Kidney (tissue), 14 donors: ENCODE data around the gene CMIP. TPM values are rescaled to one million over a fixed set of nuclear protein-coding genes. Genes with fewer than 3 reads are reported as not detected.
A peak's percentile ranks its signal among the peaks of the same experiment; 100 is the strongest.

Experiments
- DNase-seq, 5 donors: peaks; one replicate each; pipeline ENCODE4 v3.0.0-alpha.2; 2013 to 2020
- FAIRE-seq: peaks from 2 replicates; lab custom pipeline; 2012; peaks lifted over from hg19 to GRCh38; lab: Jason Lieb, UNC
- H3K27ac ChIP-seq, 2 donors: one replicate each; pipeline ENCODE4 v1.7.0; 2013; ENCODE audit warnings: low read depth in 2 of 2, low read length in 2 of 2, inconsistent platforms in 1 of 2
- H3K27me3 ChIP-seq: one replicate; pipeline ENCODE4 v1.7.1; 2013; ENCODE audit warnings: low read length, inconsistent platforms; ENCODE audit not compliant: control insufficient read depth, insufficient read depth
- H3K36me3 ChIP-seq, 3 donors: one replicate each; pipeline versions ENCODE4 v1.7.0 to v1.7.1; 2013; ENCODE audit warnings: low read length in 3 of 3, control low read depth in 1 of 3, inconsistent platforms in 1 of 3; ENCODE audit not compliant: insufficient read depth in 3 of 3, control insufficient read depth in 2 of 3
- H3K4me1 ChIP-seq, 3 donors: one replicate each; pipeline versions ENCODE4 v1.7.0 to v1.7.1; 2013; ENCODE audit warnings: low read length in 3 of 3, inconsistent platforms in 1 of 3, low read depth in 1 of 3; ENCODE audit not compliant: control insufficient read depth in 2 of 3, insufficient read depth in 2 of 3
- H3K4me3 ChIP-seq, 3 donors: one replicate each; pipeline versions ENCODE4 v1.7.0 to v1.8.1; 2013; ENCODE audit warnings: low read length in 3 of 3, control low read depth in 1 of 3, inconsistent platforms in 1 of 3
- H3K9ac ChIP-seq, 3 donors: one replicate each; pipeline versions ENCODE4 v1.7.0 to v1.7.1; 2013; ENCODE audit warnings: low read length in 3 of 3, control low read depth in 1 of 3, inconsistent platforms in 1 of 3
- H3K9me3 ChIP-seq, 3 donors: one replicate each; pipeline versions ENCODE4 v1.7.0 to v1.7.1; 2013; ENCODE audit warnings: low read length in 3 of 3, control low read depth in 1 of 3, inconsistent platforms in 1 of 3; ENCODE audit not compliant: control insufficient read depth in 2 of 3, insufficient read depth in 1 of 3
- intact Hi-C: fragments of 100-400 bp; cut with DNase I; formaldehyde crosslinking; loops from one replicate; pipeline ENCODE4 v1.11.1; 2022
- polyA plus RNA-seq: library from polyadenylated mRNA; stranded (reverse); fragments of 350-450 nt; fragmentation: Illumina TruSeq; extraction: RNeasy Lipid Tissue Mini Kit (QIAGEN cat#74804); gene quantifications from one replicate; pipeline ENCODE4 v1.2.3, GENCODE V29; 2014; ENCODE audit warnings: low read depth, low replicate concordance; ENCODE audit not compliant: insufficient read depth
- total RNA-seq: library from RNA; stranded (reverse); fragmentation: NEBNext Ultra II Directional; extraction: Animal tissue kit (Norgen Biotek cat#: 25700); gene quantifications from one replicate; pipeline ENCODE4 v1.2.1, GENCODE V29; 2021
- TF ChIP-seq, protein P1 (sequence below): IDR thresholded peaks from 3 replicates; pipeline ENCODE4 v1.5.1; 2012; ENCODE audit warnings: mild to moderate bottlenecking, moderate library complexity, borderline replicate concordance; ENCODE audit not compliant: insufficient read depth; ENCODE audit errors: extremely low read depth
- donor health status: control.
- donor health status: control.
- donor health status: control.
- donor health status: control.
- donor health status: control.
- donor health status: DM: yes; HTN: yes; CAD: no.
- donor health status: Normal renal cell carcinoma (clear cell type).

The CMIP gene
- total and polyA plus RNA-seq, 2 donors from 2014 or later: 16.6 to 65.7 TPM

DNA sequence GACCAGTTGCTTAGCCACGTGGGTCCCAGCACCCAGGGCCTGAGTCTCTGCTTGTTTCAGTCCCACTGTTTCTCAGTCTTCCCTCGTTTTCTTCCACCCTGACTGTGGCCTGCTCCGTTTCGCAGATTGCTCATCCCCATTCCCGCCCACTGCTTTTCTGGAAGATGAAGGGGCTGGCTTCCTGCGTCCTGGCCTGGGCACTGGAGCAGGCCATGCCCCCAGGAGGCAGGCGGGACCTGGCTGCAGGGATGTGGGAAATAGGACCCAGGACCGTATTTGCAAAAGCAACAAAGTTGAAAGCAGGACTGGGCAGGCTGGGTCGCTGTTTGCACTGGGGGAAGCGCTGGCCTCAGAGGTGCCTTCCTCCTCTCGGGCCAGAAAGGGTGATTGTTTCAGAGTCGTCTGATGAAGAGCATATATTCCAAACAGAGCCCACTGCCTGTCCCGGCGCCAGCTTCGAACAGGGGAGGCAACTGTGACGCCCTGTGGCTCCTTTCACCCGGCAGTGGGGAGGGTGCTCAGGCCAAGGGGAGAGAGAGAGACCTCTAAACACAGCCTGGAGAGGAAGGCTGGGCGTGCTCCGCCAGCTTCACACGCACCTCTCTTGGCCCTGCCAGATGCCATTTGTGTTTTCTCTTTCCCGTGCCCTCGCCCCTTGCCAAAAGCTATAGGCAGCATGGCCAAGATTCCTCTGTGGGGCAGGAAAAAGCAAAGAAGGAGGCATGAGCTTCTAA, 108.6 kb downstream of the CMIP start:
- H3K9ac ChIP-seq: no peak overlapping the region
- DNase-seq (peak in 1 of 5 donors; percentile 62), FAIRE-seq (no peak)
- peaks cover 0 to 42% (median 17%) of the 10 kb centered on the region in 3 donors for H3K4me1 ChIP-seq
- intact Hi-C loops: no loop called here
- H3K36me3 ChIP-seq: no peaks in the 10 kb centered on the region
- H3K27me3 ChIP-seq: no peaks in the 10 kb centered on the region
- H3K9me3 ChIP-seq: no peaks in the 10 kb centered on the region
- peak overlapping the region; percentile 14 to 44 for H3K27ac ChIP-seq
- TF ChIP-seq, protein P1, sequence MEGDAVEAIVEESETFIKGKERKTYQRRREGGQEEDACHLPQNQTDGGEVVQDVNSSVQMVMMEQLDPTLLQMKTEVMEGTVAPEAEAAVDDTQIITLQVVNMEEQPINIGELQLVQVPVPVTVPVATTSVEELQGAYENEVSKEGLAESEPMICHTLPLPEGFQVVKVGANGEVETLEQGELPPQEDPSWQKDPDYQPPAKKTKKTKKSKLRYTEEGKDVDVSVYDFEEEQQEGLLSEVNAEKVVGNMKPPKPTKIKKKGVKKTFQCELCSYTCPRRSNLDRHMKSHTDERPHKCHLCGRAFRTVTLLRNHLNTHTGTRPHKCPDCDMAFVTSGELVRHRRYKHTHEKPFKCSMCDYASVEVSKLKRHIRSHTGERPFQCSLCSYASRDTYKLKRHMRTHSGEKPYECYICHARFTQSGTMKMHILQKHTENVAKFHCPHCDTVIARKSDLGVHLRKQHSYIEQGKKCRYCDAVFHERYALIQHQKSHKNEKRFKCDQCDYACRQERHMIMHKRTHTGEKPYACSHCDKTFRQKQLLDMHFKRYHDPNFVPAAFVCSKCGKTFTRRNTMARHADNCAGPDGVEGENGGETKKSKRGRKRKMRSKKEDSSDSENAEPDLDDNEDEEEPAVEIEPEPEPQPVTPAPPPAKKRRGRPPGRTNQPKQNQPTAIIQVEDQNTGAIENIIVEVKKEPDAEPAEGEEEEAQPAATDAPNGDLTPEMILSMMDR: no peak
- H3K4me3 ChIP-seq: no peak overlapping the region

DNA sequence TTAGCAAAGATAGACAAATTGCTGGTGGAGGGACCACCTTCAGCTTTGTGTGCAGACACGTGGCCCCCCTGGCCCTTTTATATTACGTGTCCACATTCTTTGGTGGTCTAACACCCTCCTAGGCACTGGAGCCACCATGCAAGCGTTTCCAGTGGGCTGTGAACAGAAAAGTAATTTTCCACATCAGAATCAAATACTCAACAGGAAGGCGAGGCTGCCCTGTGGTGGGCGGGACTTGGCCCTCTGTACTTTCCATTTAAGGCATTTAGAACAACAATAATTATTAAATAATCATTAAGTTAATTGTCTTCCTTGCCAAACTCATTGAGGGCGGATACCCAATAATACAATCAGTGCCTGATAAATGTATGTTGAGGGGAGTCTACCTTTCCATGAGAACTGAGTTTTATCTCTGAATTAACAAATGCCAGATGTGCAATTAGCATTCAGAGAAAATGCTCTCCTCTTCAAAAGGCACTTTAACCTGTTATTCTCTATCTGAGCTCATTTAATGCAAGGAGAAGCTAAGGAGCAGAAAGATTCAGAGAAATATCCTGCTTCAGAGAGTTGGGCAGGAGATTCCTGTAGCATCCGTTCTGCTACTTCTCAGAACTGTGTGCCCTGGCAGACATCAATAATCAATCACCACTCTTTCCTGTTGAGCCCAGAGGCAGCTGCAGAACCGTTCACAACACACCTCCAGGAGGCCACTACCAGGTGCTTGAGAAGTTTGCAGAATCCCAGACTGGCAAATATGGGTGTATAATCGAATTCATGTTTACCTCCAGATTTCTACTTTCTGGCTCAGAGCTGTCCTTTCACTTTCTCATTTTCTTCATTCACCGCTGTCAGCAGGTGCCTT, 109.4 kb downstream of the CMIP start:
- H3K4me1 ChIP-seq: peaks cover 0 to 40% (median 9%) of the 10 kb centered on the region in 3 donors
- no peaks in the 10 kb centered on the region for H3K9me3 ChIP-seq
- peak in 1 of 5 donors; percentile 29 for DNase-seq
- no peak overlapping the region for H3K9ac ChIP-seq
- no peak overlapping the region for H3K4me3 ChIP-seq
- intact Hi-C loops: no loop called here
- TF ChIP-seq, protein P1: no peak
- no peaks in the 10 kb centered on the region for H3K27me3 ChIP-seq
- H3K27ac ChIP-seq: peak overlapping the region in 1 of 2 donors; percentile 37
- no peak for FAIRE-seq
- H3K36me3 ChIP-seq: no peaks in the 10 kb centered on the region

DNA sequence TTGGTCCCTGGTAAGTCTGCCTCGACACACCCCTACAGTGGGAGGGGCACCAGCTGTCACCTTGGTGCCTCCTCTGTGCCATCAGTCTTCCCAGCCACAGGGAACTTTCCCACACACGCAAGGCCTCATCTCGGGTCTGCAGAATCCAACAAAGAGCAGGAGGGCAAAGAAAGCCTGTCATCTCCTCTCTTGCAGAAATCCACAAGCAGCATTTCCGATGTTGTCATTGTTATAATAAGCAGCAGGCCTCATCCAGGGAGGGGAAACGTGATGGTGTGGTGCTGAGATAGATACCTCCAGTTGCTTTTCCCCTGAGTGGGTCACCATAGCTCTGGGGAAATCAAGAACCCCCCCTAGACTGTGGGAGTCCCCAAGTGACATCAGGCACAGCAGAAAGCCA, 110.4 kb downstream of the CMIP start:
- TF ChIP-seq, protein P1: no peak
- no peaks in the 10 kb centered on the region for H3K9me3 ChIP-seq
- no peak overlapping the region for H3K9ac ChIP-seq
- no peaks in the 10 kb centered on the region for H3K27me3 ChIP-seq
- peaks cover 0 to 41% (median 1%) of the 10 kb centered on the region in 3 donors for H3K4me1 ChIP-seq
- FAIRE-seq (no peak), DNase-seq (peak in 1 of 5 donors; percentile 26)
- H3K27ac ChIP-seq: no peak overlapping the region
- no peak overlapping the region for H3K4me3 ChIP-seq
- H3K36me3 ChIP-seq: no peaks in the 10 kb centered on the region
- intact Hi-C loops: no loop called here
